Sigmoid colon (tissue), 4 donors: Measurements from ENCODE around the gene PEX5L.

ENCODE experiments used
- POLR2A ChIP-seq, 2 donors: fragments of 450-650 bp; IDR thresholded peaks; one replicate each; pipeline ENCODE4 v1.6.1; 2016; ENCODE audit warnings: antibody characterized with exemption in 2 of 2, mild to moderate bottlenecking in 2 of 2, moderate library complexity in 2 of 2
- POLR2AphosphoS5 ChIP-seq, 4 donors: sonication (generic); formaldehyde crosslinking; IDR thresholded peaks; one replicate each; pipeline ENCODE4 v1.6.1; 2017; ENCODE audit warnings: antibody characterized with exemption in 4 of 4
- TF ChIP-seq, protein P1 (sequence below), 4 experiments: fragments of 450-650 bp in 3 of 4; fragments of 200-600 bp in 1 of 4; IDR thresholded peaks; one replicate each; pipeline ENCODE4 v1.5.1; 2016 to 2019; ENCODE audit warnings: antibody characterized with exemption in 4 of 4, mild to moderate bottlenecking in 3 of 4, moderate library complexity in 2 of 4

- TF ChIP-seq POLR2AphosphoS5 (IDR thresholded peaks at IDR 0.05) (no peak), POLR2A (IDR thresholded peaks at IDR 0.05) (no peak)
- TF ChIP-seq, protein P1, sequence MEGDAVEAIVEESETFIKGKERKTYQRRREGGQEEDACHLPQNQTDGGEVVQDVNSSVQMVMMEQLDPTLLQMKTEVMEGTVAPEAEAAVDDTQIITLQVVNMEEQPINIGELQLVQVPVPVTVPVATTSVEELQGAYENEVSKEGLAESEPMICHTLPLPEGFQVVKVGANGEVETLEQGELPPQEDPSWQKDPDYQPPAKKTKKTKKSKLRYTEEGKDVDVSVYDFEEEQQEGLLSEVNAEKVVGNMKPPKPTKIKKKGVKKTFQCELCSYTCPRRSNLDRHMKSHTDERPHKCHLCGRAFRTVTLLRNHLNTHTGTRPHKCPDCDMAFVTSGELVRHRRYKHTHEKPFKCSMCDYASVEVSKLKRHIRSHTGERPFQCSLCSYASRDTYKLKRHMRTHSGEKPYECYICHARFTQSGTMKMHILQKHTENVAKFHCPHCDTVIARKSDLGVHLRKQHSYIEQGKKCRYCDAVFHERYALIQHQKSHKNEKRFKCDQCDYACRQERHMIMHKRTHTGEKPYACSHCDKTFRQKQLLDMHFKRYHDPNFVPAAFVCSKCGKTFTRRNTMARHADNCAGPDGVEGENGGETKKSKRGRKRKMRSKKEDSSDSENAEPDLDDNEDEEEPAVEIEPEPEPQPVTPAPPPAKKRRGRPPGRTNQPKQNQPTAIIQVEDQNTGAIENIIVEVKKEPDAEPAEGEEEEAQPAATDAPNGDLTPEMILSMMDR (IDR thresholded peaks at IDR 0.05) = no peak
Measured at GRCh38 chr3:179961071-179961702, 75.5 kb downstream of the PEX5L start.
